ENCODE measurements around the gene RASGRF1. TPM values are rescaled to one million over a fixed set of nuclear protein-coding genes. Genes with fewer than 3 reads are reported as not detected.

RASGRF1 gene
- total RNA-seq, 1 donor from 2014 or later, result 2.1 TPM

DNA sequence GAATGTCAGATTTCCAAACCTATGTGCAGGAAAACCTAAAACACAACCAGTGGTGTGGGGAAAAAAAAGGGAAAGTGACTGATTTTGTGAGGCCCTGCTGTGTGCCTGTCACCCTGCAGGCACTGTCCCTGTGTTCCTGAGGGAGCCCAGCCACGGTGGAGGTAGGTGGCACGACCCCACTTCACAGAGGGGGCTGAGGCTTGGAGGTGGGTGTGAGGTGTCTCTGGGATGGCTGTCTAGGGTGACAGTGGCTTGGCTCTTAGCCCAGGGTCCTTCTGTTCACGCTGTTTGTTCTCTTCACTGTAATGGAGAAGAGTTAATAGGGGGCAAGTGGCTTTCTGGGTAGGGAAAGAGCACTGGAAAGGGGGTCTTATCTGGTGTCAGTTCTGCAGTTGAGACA is 22.6 kb downstream of the RASGRF1 start:
- no peak for DNase-seq (ENCODE audit: low spot score)

DNA sequence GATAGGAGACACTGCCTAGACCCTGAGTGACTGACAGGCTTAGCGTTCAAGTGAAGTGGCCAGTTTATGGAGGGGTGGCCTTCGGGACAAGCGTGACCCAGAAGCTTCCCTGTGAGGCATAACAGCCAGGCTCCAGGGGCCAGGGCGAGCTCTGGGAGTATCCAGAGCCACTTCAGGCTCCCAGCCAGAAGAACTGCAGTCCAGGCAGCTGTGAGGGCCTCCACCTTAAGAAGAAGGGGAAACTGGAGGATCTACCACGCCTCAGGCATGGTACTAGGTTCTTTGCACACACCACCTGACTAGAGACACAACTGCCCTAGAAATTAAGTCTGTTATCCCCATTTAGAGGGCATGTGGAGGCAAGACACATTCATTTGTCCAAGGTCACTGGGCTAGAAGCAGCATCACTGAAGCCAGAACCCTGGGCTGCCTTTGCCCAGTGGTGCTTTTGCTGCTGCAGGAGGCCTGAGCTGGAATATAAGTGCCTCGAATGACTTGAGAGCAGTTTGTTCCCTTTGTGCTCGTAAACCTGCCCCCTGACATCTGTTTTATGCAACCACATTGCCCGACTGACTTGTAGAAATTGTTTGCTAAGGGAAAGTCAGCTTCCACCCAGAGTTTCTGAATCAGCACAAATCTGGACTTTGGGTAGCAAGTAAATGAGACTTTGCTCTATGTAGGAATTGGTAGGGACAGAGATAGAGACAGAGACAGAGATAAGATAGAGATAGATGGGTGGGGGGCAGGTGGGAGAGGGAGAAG is 23.3 kb downstream of the RASGRF1 start:
- peak; percentile 58 for DNase-seq (ENCODE audit: low spot score)

DNA sequence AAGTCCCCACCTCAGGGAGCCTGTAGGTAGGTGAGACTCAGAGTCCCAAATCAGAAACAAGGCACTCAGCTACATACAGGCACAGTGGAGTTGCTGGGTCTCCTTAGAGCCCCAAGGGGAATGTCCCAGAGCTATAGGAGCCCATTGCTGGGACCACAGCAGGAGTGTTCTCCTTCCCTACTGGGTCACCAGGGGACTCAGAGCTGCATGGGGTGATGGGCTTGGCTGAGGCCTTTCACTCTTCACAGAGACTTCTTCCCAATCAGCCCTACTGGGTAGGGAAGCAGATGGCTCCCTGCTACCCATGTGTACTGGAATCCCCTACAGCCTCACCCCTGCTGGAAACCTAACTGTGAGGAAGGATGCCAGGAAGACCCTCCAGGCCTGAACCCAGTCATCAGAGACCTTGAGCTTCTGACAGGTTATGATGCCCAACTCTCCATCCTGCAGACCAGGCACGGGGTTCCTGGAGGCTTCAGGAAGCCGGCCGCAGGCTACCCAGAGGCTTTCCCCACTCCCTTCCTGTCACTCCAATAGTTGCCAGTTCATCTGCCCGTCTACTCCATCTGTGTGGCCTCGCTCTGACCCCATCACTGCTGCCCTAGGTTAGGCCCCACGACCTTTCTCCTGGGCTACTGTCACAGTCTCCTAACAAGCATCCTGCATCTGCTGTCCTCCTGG is 24.0 kb downstream of the RASGRF1 start:
- no peak for DNase-seq (ENCODE audit: low spot score)

DNA sequence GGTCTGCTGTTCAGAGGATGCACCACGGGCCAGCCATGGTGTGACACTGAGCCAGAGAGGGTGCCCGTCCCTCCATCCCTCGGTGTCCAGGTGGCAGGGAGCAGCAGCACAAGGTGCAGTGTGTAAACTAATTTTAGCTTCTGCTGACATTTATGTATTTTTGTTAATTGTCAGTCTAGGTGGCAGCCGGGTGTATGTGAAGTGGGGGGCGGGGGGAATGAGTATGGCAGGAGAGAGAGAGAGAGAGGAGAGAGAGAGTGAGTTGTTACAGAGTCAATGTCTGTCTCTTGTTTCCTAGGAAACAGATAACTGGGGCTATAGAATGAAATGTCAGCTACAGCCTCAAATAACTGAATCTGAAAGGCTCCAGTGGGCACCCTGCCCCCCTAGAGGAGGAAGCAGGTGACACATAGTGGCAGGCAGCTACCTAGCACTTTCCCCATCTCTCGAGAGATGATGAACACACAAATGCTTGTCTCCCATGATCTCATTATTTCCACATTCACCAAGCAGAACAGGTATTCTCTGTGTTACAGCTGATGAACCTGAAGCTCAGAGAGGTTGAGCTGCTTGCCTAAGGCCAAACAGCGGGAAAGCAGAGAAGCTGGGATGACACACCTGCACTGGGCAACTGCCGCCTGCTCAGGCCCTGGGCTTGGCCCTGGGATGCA is 24.7 kb downstream of the RASGRF1 start:
- DNase-seq (ENCODE audit: low spot score), result no peak

DNA sequence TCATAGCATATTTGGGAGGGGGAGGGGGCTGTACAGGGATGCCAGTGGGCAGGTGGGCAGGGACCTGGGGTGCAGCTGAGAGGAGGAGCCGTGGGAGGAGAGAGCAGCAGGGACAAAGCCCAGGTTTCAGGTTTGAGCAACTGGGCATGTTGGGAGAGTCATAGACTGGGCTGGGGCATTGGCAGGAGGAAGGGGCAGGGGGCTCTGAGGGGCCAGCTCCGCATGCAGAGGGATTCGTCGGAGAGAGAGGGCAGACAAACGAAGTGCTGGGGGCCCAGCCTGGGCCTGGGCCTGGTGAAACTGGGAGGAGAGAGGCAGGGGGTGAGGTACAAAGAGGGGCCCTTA is 25.2 kb downstream of the RASGRF1 start:
- no peak for DNase-seq (ENCODE audit: low spot score)

DNA sequence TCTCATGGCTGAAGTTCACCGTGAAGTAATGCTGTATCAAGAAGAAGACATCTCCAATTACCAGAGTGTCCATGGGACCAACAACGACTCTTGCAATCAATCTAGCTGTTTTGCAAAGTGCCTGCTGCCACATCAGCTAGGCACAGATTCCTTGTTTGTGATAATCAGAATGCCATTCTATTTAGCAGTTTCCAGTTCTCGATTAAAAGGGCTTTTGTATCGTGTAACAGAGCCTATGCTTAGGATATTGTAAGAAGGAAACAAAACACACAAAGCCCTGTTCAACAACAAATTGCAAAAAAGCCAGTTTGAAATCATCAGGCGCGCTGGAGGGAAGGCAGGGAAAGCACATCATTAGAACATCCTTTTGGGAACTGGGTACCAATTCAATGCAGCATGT is 26.1 kb downstream of the RASGRF1 start:
- DNase-seq (ENCODE audit: low spot score), result no peak

DNA sequence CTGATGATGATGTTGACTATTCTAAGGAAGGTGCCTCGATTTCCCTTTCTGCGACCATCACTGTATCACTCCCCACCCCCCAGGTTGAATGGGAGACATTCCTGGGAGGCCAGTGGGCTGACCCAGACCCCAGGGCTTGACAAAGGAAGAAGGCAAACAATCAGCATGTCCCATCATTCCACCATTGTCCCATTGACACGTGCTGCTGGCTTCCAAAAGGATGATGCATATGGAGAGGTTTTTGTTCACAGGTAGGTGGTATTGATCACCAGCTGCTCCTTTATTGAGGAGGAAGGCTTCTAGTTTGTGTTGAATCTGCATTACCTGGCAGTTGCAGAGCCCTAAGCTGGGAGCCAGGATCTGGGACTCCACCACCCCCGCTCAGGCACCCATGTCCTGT is 30.4 kb downstream of the RASGRF1 start:
- no peak for DNase-seq (ENCODE audit: low spot score)

DNA sequence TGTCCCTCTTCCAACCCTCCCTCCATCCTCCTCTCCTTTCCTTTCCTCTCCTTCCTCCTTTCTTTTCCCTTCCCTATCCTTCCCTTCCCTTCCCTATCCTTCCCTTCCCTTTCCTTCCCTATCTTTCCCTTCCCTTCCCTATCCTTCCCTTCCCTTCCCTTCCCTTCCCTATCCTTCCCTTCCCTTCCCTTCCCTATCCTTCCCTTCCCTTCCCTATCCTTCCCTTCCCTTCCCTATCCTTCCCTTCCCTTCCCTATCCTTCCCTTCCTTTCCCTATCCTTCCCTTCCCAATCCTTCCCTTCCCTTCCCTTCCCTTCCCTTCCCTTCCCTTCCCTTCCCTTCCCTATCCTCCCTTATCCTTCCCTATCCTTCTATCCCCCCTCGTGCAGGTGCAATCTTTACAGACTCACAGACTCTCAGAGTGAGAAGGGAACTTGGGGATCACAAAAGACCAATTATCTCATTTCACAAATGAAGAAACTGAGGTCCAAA is 31.5 kb downstream of the RASGRF1 start:
- DNase-seq (ENCODE audit: low spot score), result no peak

DNA sequence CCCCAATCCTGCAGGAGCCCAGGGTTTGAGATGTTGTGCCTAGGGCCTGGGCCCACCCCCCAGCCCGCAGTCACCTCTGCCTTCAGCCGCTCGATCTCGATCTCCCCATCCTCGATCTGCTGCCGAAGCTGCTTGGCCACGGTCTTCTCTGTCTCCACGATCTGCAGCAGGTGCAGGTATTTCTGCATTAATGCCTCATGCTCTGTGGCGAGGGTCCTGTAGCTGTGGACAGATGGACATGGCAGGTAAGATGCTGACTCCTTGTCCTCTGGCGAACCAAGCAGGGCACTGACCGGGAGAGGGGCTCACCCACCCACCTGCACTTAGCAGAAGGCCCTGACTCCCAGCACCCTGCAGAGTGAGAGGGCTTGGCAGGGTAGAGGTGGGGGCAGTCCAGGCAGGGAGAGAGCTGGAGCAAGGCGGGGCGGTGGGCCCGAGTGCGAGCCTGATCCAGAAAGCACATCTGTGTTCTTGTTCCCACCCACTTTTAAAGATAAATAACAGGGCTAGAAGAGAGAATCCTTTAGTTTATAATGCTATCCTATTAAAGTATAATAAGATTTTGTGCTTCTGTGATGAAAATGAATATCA is 32.2 kb downstream of the RASGRF1 start:
- DNase-seq (ENCODE audit: low spot score), result no peak

DNA sequence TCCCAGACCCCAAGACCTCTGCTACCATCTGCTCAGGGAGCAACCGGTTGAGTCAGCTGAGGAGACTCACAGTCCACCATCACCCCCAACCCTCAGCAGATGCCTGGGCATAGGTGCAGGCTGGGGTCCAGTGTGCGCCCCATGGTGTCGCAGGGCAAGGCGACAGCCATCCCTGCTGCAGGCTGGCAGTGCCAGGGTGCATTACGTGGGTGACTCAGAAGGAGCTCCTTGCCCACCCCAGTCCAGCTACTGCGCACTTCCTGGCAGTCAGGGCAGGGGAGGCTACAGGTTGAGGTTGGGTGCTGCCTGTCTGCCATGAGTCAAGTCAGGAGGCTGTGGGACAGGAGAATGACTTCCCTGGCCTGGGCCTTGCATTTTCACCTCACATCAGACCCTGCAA is 33.5 kb downstream of the RASGRF1 start:
- DNase-seq (ENCODE audit: low spot score), result no peak

DNA sequence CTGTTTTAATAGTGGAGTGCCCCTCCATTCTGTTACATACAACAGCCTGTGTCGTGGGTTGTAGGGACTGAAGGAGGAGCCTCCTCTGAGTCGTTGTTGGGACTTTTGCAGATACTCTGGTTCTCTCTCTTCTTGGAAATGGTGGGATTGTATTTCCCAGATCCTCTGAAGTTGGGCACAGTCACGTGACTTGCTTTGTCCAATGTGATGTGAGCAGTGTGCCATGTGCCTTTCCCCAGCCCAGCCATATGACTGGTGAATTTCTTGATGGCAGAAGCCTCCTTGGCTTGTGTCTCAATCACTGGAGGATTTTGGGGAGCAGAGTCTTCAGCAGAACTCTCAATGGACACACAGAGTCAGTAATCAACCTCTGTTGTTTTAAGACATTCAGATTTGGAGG is 36.2 kb downstream of the RASGRF1 start:
- DNase-seq (ENCODE audit: low spot score), result no peak

DNA sequence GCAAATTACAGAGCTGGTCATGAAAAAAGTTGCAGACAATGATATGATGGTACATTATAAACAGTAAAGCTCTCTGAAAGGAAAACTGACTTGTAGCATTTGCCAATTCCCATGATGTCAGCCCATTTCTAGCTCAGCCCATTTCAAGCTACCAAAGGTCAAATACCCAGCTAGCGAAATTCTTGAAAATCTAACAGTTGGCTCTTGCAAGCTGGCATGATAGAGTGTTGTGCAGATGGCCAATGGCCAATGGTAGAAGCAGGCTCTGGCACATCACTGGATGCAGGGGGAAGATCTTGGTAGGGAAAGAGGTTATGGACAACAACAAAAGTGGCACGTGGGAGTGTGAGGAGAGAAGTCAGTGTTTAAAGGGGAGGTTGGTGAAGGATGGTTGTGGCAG is 36.7 kb downstream of the RASGRF1 start:
- no peak for DNase-seq (ENCODE audit: low spot score)

DNA sequence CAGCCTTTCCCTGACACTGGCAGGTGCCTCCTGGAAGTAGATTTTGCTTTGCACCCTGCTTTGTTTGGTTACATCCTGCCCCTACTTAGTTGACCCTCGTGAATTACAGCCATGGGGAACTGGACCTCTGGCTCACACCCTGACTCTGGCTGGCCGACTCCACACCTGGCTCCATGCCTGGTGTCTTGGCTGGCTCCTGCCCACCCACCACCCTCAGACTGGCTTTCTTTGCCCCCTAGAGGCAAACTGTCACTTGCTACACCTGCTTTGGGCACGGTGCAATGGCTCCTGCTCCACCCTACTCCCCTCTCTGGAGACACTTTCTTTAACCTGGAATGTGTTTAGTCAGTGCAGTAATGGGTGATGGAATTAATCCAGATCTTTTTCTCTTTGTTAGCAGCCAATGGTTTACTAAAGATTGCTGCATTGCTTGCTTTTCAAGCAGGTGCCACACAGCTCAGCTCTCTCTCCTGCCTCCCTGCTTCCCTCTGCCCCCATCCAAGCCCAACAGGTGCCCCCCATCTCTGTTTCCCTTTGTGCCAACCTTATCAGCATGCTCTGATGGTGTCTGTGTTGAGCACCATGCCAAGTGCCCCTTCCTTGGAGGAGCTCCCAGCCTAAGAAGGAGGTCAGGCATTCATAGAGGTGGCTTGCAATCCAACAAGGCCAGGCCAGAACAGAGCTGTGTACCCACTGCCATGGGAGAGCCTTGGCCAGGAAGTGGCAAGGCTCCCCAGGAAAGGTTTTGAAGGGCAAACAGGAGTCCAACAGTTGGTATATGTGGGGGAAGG is 38.4 kb downstream of the RASGRF1 start:
- DNase-seq (ENCODE audit: low spot score), result no peak

DNA sequence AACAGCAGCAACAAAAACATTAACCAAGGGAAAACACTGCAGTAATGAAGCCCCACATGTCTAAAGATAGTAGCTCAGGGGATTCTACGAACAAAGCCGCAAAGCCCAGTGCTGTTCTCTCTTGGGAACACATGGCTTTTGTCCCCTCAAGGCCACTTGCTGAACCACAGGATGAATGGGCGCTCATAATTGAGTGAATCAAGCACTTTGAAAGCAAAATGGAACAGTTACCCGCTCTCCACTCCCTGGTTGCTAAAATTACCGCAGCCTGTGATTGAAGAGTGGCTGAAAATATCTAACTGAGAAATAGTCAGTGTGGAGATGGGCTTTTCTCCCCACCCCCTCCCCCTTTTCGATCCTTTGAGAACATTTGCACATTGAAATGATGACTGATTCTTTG is 39.6 kb downstream of the RASGRF1 start:
- no peak for DNase-seq (ENCODE audit: low spot score)

DNA sequence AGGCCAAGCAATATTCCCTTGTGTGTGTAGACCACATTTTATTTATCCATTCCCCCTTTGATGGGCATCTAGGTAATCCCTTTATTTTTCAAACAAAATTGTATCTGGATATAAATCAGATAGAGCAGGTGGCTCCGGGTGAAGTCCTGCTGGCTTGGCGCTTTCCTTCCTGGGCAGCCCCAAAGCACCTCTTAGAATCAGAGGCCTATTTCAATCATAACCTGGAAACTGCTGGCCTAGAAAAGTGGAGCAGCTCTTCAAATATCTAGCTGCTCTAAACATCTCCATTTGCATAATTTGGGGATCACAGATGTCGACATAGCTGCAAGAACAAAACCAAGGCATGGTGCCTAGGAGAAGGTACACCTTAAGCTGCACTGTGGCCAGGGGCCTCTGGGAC is 40.2 kb downstream of the RASGRF1 start:
- no peak for DNase-seq (ENCODE audit: low spot score)

DNA sequence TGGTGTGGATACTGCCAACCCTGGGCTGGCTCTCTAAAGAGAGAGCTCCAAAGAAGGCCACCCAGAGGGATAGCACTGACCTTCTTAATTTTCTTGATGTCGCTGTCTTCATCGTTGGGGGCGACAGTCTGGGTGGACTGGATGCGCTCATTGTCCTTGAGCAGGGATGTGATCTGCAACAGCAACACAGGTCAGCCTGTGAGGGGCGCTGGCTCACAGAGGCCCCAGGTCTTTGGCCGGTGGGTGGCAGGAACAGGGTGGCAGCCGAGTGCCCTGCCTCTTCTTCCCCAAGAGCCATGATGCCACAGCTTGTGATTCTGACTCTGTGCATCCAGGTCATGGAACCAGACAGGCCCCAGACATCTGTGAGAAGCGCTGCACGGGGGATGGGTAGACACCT is 41.2 kb downstream of the RASGRF1 start:
- no peak for DNase-seq (ENCODE audit: low spot score)

DNA sequence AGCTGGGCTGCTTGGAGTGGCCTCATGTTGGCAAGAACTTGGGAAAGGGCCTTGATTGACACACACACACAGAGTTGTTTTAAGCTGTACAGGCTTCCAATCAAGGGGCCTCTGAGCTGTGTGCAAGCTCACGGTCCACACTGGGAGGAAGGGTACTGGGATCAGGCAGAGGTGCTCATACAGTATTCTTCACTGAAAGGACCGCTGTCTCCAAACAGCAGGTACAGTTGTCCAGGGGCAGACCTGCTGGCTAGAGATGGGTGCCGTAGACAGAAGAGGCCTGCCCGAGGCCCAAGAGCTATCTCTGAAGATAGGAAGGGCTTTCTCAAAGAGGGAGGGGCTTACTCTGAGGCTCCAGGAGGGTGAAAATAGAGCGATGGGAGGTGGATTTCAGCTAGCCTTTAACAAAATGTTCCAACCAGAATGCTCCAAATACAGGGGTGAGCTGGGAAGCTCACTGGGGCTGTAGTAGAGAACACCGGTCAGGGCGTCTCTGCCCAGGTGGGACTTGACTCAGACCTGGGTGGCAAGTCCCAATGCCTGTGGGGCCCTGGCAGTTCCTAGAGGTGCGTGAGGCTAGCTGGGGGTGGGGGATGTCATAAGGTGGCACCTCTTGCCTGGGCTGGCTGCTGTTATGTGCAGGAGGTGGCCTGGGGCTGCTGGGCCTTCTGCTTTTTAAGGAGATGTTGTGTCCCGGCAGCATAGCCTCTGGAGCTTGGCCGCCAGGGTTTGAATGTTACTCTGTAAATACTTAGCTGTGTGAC is 42.7 kb downstream of the RASGRF1 start:
- DNase-seq (ENCODE audit: low spot score), result no peak

DNA sequence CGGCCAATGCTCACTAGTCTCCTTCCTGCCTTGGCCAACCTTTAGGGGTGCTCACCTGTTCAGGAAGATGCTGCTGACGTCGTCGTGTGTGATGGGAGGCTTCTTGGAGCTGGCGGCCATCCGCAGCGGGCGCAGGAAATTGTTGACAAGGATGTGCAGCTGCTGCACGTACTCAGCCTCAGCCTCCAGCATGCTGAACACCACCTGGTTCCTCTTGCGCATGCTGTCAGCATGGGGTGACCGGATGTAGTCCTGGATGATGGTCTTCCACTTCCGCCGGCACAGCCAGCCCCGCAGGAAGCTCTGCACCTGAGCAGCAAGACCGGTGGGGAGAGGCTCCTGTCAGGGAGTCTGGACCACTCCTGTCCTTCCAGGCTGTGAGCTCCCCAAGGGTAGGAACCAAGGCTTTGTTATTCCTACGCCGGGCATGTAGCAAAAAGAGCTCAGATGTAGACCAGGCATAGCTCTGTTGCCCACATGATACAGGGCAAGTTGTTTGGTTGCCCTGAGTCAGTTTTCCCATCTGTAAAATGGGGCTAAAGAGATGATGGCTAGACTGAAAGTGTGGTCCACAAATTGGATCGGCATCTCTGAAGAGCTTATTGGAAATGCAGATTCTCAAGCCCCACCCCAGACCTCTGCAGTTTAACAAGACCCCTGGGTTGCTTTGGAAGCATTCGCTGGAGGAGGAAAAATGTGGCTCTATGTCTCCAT is 43.7 kb downstream of the RASGRF1 start:
- DNase-seq (ENCODE audit: low spot score), result no peak

DNA sequence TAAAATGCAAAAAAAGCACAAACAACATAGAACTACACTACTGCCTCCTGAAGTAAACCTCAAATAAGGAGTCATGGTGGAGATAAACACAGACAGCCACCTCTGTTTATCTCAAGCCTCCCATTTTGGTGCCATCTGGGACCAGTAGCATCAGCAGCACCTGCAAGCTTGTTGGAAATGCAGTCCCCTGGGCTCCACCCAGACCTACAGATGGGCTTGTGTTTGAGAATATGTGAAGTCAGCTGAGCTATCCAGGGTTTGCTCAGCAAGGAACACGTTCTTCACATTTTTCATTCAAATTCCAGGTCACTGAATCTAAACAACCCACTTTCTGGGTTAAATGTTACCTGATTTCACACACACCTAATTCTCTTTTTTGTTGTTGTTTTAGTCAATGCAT is 45.5 kb downstream of the RASGRF1 start:
- no peak for DNase-seq (ENCODE audit: low spot score)

DNA sequence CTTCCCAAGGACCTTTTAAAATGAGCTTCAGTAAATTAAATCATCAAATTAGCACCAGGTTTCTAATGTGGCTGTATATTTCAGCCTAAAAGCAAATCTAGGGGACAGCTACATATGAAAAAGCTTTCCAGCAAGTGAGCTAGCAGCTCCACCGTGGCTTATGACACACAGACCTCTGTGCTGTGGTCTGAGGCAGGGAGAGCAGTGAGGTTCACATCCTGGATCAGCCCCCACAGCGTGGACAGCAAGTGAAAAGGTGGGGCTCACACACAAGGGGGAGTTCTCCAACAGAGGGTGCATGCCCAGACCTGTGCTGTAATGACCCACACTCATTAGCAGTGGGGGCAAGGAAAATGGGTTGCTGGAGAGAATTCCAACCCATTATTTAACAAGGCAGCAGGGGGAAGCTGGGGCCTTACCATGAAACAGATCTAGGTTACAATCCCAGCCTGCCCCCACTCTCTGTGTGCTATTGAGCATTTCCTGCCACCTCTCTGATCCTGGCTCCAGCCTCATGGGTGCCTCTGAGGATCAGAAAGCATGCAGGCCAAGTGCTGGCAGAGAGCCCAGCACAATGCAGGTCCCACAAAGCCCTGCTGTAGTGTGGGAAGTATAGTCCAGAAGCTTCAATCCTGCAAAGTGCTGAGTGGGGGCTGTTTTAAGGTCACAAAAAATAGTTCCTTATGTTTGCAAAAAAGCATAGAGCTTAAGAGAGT is 48.2 kb downstream of the RASGRF1 start:
- no peak for DNase-seq (ENCODE audit: low spot score)

Measured in ureter (tissue), 1 donor.